Measurements from ENCODE around the gene AIMP2. TPM values are rescaled to one million over a fixed set of nuclear protein-coding genes. Genes with fewer than 3 reads are reported as not detected.

AIMP2 gene
- total RNA-seq, 4 donors from 2014 or later: 34.7 to 61.4 (median 50.3) TPM

- Histone ChIP-seq H3K36me3 (peaks cover 7 to 59% (median 10%) of the 10 kb centered on the region in 3 donors), H3K27me3 (no peaks in the 10 kb centered on the region), H3K4me3 (peak overlapping the region in 3 of 4 donors; percentile 22 to 42 (median 34)), H3K4me1 (peaks cover 17 to 90% (median 17%) of the 10 kb centered on the region in 3 donors), H3K27ac (peak overlapping the region; percentile 52 to 91 (median 86)), H3K9me3 (no peaks in the 10 kb centered on the region)
- 28 to 53% methylated on average over 2 to 8 of the region's 8 CpGs for WGBS, 2 donors
- TF ChIP-seq CTCF (IDR thresholded peaks at IDR 0.05) (no peak), POLR2A (IDR thresholded peaks at IDR 0.05) (peak in 1 of 4 donors; percentile 16)
- DNase-seq: no peak
- intact Hi-C loops (cut with DNase I): no loop called here
Observed at GRCh38 chr7:6015917-6016652, 7.0 kb downstream of the AIMP2 start.

- H3K27ac ChIP-seq: peak overlapping the region; percentile 52 to 91 (median 86)
- intact Hi-C loops (cut with DNase I): no loop called here
- no peaks in the 10 kb centered on the region for H3K27me3 ChIP-seq
- 84 to 88% methylated on average over 4 to 8 of the region's 8 CpGs for WGBS, 2 donors
- no peaks in the 10 kb centered on the region for H3K9me3 ChIP-seq
- peaks cover 7 to 63% (median 10%) of the 10 kb centered on the region in 3 donors for H3K36me3 ChIP-seq
- DNase-seq: no peak
- peaks cover 17 to 90% (median 17%) of the 10 kb centered on the region in 3 donors for H3K4me1 ChIP-seq
- H3K4me3 ChIP-seq: no peak overlapping the region
- no peak for TF ChIP-seq CTCF (IDR thresholded peaks at IDR 0.05)
- TF ChIP-seq POLR2A (IDR thresholded peaks at IDR 0.05): no peak
Observed at GRCh38 chr7:6016653-6016966, 7.5 kb downstream of the AIMP2 start.

GRCh38 chr7:6020371-6021286, 11.6 kb downstream of the AIMP2 start:
- DNase-seq: no peak
- Histone ChIP-seq H3K4me3 (no peak overlapping the region), H3K4me1 (peaks cover 10 to 58% (median 11%) of the 10 kb centered on the region in 3 donors), H3K27ac (peak overlapping the region in 3 of 4 donors; percentile 23 to 75 (median 74)), H3K27me3 (no peaks in the 10 kb centered on the region), H3K36me3 (peaks cover 35 to 97% (median 41%) of the 10 kb centered on the region in 3 donors), H3K9me3 (no peaks in the 10 kb centered on the region)
- no peak for TF ChIP-seq CTCF (IDR thresholded peaks at IDR 0.05)
- TF ChIP-seq POLR2A (IDR thresholded peaks at IDR 0.05): no peak
- WGBS, 2 donors: 45 to 67% methylated on average over 11 of the region's 11 CpGs
- intact Hi-C loops (cut with DNase I): no loop called here

- H3K36me3 ChIP-seq: peaks cover 32 to 99% (median 51%) of the 10 kb centered on the region in 3 donors
- H3K4me1 ChIP-seq: peaks cover 7 to 61% (median 12%) of the 10 kb centered on the region in 3 donors
- TF ChIP-seq CTCF (IDR thresholded peaks at IDR 0.05) (no peak), POLR2A (IDR thresholded peaks at IDR 0.05) (no peak)
- H3K27ac ChIP-seq: no peak overlapping the region
- intact Hi-C loops (cut with DNase I): no loop called here
- H3K27me3 ChIP-seq: no peaks in the 10 kb centered on the region
- DNase-seq: no peak
- 95 to 96% methylated on average over 3 of the region's 3 CpGs for WGBS, 2 donors
- H3K9me3 ChIP-seq: no peaks in the 10 kb centered on the region
- H3K4me3 ChIP-seq: no peak overlapping the region
Observed at GRCh38 chr7:6022707-6023106, 13.6 kb downstream of the AIMP2 start.

Measured in esophagus squamous epithelium (tissue), 5 donors.